ENCODE results near the gene ANKRD12.

DNA sequence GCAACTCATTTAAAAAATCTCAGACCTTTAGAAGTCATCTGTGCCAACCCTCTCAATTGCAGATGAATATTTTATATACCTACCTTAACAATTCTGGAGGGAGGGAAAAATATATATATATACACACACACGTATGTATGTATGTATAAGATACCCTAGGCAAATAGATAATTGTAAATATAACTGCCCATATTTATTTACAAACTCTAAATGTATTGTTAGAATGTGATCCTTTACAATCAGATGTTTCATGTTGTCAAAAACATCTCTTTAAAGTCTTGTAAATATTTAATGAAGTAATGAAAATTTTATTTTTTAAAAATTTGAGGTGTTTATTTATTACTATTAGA, 11.6 kb downstream of the ANKRD12 start:
- TF ChIP-seq, protein P1, sequence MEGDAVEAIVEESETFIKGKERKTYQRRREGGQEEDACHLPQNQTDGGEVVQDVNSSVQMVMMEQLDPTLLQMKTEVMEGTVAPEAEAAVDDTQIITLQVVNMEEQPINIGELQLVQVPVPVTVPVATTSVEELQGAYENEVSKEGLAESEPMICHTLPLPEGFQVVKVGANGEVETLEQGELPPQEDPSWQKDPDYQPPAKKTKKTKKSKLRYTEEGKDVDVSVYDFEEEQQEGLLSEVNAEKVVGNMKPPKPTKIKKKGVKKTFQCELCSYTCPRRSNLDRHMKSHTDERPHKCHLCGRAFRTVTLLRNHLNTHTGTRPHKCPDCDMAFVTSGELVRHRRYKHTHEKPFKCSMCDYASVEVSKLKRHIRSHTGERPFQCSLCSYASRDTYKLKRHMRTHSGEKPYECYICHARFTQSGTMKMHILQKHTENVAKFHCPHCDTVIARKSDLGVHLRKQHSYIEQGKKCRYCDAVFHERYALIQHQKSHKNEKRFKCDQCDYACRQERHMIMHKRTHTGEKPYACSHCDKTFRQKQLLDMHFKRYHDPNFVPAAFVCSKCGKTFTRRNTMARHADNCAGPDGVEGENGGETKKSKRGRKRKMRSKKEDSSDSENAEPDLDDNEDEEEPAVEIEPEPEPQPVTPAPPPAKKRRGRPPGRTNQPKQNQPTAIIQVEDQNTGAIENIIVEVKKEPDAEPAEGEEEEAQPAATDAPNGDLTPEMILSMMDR (conservative IDR thresholded peaks at IDR 0.05; ENCODE audit: low read length), result no peak
- no peak for TF ChIP-seq EZH2phosphoT487 (IDR thresholded peaks at IDR 0.05; ENCODE audit: borderline replicate concordance)

Data from Loucy (cell line).